Fibroblast of peridontal ligament (primary cell): Measurements from ENCODE around the gene FADD.
"Not testable (repeated sequence)": the region's sequence is repeated elsewhere in the genome, so short reads cannot be mapped to it uniquely, and the experiment has no call there.

ENCODE experiments used
- DNase-seq: peaks from one replicate; pipeline ENCODE4 v3.0.0-alpha.2; 2010; ENCODE audit errors: extremely low read depth

The FADD gene

GRCh38 chr11:70180906-70181305, 22.2 kb upstream of the FADD start:
- DNase-seq, result no peak

- no peak for DNase-seq
These were observed 20.8 kb upstream of the FADD start for GRCh38 chr11:70182266-70182665.

- DNase-seq, result no peak
These were observed 20.1 kb upstream of the FADD start for GRCh38 chr11:70183032-70183431.

DNA sequence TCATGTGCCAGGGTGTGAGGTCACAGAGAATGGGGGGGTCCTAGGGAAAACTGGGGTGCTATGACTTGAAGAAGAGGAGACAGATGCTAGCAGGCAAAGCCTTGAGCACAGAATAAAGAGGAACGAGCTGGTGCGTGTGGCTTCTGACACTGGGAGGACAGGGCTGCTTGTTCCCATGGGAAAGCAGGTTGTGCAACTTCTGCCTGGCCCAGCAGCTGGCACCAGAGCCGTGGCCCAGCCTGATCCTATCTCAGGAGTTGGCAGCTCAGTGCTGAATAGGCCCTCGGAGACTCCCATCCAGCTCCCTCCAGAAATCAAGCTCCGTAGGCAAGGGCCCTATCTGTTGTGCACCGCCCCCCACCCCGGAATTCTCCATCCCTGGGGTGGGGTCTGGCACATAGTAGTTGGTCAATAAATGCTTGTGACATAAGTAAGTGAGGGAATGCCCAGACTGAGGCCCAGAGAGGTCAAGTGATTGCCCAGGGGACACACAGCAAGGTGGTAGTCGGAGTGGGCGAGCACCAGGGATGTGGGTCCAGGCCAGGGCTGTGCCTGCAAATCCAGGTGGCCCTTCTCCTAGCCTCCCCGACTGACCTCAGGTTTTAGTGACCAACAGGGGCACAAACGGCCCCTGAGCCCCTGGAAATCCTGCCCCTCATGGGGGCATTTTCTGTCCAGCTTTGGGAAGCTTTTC, 19.5 kb upstream of the FADD start:
- DNase-seq, result no peak

GRCh38 chr11:70184396-70184795, 18.7 kb upstream of the FADD start:
- no peak for DNase-seq

DNA sequence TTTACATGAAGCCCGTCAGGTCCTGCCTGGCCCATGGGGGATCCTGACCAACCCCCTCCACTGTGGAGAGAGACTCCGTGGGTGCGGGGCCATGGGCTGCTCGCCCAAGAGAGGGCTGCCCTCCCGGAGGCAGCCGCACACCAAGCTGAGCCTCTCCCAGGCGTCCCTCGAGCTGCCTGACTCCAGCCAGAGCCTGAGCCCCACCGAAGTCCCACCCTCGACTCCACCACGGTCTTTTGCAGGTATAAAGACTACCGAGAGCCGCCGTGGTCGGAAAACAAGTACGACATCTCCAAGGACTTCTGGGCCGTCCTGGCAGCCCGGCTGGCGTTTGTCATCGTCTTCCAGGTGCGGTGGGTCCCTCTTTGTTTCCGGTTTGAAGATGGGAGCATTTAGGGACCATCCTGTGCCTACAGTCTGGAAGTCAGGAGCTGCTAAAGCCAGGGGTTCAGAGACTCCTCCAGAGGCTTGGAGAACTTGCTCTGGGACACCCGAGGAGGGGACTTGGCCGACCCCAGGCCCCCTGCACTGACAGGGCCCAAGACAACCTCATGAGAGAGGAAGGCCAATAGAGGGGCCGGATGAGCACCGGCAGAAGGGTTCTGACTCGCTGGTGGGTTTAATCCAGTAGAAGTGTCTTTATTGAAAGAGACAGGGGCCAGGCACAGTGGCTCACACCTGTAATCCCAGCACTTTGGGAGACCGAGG, 17.6 kb upstream of the FADD start:
- no peak for DNase-seq

- DNase-seq, result no peak
These were observed 16.7 kb upstream of the FADD start for GRCh38 chr11:70186420-70186819.

- DNase-seq, result no peak
These were observed 16.2 kb upstream of the FADD start for GRCh38 chr11:70186936-70187335.

DNA sequence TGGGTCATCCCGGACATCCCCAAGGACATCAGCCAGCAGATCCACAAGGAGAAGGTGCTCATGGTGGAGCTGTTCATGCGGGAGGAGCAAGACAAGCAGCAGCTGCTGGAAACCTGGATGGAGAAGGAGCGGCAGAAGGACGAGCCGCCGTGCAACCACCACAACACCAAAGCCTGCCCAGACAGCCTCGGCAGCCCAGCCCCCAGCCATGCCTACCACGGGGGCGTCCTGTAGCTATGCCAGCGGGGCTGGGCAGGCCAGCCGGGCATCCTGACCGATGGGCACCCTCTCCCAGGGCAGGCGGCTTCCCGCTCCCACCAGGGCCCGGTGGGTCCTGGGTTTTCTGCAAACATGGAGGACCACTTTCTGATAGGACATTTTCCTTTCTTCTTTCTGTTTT, 15.3 kb upstream of the FADD start:
- DNase-seq, result no peak

GRCh38 chr11:70189622-70190021, 13.5 kb upstream of the FADD start:
- DNase-seq, result no peak

DNA sequence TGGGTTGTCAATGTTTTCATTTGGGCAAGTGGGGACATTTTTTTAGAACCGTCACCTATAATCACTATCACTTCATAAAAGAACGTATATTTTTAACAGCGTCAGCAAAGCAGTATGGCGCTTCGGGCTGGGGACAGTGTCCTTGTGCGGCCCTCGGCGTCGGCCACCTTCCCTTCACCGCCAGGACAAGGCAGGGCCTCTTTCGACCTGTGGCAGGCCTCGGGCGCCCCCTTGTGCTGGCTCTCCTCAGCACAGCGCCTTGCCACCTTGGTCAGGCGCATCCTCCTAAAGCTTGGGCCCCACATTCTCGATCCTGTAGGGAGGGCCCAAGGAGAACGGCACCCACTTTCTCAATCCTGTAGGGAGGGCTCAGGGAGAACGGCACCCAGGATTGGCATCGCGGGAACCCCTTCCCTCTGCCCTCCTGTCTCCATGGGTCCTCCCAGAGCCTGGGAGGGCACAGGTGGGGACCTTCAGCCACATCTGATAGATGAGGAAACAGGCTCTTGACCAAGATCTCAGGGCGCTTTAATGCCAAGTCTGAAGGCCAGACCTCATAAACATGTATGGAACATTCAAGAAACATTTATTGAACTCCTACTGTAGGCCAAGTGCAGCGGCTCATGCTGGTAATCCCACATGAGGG, 11.5 kb upstream of the FADD start:
- DNase-seq, result peak; percentile 42

DNA sequence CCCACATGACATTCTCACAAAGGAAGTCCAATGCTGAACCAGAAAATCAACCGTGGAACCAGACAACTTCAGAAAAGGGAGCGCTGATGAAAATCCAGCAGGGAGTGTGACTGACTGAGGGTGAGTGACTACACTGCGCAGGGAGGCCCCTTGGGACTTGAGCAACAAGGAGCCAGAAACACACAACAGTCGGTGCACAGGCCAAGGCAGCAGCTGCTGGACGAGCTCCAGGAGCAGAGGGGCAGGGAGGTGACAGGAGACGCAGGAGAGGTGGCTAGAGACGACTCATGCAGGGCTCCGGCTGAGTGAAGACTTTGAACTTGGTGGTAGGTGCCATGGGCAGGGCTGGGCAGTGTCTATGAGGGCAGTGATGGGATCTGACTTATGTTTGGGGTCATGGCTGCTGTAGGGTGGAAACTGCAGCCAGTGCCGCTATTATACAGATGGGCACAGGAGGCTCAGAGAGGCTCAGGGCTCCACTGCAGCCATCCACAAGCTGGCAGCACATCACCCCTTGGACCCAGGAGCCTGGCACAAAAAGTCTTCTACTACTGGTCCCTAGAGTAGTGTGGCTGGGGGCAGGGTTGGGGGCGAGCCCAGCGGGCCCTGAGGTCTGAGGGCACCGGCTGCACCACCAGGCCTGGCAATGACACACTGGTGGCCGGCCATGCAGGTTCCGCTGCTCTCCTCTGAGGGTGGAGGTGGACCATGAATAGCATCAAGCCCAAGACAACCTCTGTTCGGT, 10.3 kb upstream of the FADD start:
- no peak for DNase-seq

DNA sequence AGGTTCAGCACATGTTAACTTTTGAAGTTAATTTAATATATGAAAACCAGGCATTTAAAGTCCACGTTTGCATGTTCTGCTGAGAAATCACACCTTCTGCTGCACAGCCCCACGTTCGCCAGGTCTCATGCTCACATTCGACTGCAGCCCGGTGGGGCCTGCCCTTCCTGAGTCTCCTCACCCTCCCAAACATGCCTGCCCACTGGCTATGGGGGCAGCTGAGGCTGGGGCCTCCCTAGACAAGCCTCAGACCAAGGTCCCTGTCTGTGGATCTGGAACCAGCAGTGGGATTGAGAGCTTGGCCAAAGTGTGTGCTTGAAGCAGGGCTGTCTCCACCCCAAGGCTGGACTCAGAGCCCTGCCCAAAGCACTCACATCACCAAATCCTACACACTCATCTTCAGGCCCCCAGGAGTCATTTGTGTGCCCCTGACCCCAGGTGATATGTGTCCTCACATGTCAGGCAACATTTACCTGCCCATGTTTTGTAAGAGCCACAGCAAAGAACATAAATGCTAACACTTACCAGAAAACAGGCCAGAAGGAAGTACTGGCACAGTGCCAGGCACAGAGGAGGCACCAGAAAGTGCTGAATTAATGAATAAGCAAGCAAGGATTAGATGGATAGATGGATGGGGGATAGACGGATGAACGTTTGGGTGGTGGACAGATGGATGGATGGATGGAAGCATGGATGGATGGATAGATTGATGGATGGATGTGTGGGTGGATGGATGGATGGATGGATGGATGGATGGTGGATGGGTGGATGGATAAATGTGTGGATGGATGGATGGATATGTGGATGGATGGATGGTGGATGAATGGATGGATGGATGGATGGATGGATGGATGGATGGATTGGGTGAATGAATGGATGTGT, 9.4 kb upstream of the FADD start:
- no peak for DNase-seq

GRCh38 chr11:70194792-70195791, 8.0 kb upstream of the FADD start:
- no peak for DNase-seq

GRCh38 chr11:70200212-70200844, 2.8 kb upstream of the FADD start:
- DNase-seq, result no peak

GRCh38 chr11:70201047-70201446, 2.0 kb upstream of the FADD start:
- not testable (repeated sequence) for DNase-seq

- DNase-seq, result peak; percentile 28
These were observed 924 bp upstream of the FADD start for GRCh38 chr11:70201882-70202861.

GRCh38 chr11:70203751-70204465, 812 bp downstream of the FADD start:
- peak; percentile 76 for DNase-seq
